Cardiac septum (tissue), 1 donor: ENCODE data around the gene MS4A5. TPM values are rescaled to one million over a fixed set of nuclear protein-coding genes. Genes with fewer than 3 reads are reported as not detected.
"Not testable (repeated sequence)": the region's sequence is repeated elsewhere in the genome, so short reads cannot be mapped to it uniquely, and the experiment has no call there.

Source experiments
- DNase-seq: peaks from one replicate; pipeline ENCODE4 v3.0.0-alpha.2; 2020; ENCODE audit warnings: low spot score
- intact Hi-C: fragments of 100-400 bp; cut with DNase I; formaldehyde crosslinking; loops from one replicate; pipeline ENCODE4 v1.14.0; 2022
- long read RNA-seq: library from polyadenylated mRNA; unstranded; transcript quantifications from one replicate; pipeline ENCODE4 v2.0.0, GENCODE V29; 2021
- total RNA-seq: library from RNA; stranded (reverse); fragmentation: NEBNext Ultra II Directional; extraction: Animal tissue kit (Norgen Biotek cat#: 25700); gene quantifications from one replicate; pipeline ENCODE4 v1.2.1, GENCODE V29; 2021
- donor health status: DM: no; HTN: no; CAD: no.

The MS4A5 gene, protein sequence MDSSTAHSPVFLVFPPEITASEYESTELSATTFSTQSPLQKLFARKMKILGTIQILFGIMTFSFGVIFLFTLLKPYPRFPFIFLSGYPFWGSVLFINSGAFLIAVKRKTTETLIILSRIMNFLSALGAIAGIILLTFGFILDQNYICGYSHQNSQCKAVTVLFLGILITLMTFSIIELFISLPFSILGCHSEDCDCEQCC
- not detected for total RNA-seq
- long read RNA-seq = 0 reads

DNA sequence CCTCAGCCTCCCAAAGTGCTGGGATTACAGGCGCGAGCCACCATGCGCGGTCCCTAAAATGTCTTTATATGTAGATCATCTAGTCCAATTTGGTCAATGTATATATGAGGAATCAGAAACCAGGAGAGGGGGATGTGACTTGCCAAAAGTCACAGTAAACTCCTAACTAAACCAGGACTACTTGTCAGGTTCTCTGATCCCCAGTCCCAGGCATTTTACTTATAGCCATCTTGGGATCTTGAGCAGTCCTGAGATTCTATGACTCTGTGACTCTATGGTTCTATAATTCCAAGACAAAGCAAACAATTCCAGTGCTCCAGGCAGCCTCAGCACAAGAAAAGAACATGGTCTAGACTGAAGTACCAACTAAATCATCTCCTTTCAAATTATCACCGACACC is at the start of gene MS4A5:
MS4A5 (plus strand) TSS at position 301 of the 400 bp plus-strand sequence. CDS start 103 bp downstream, outside the sequence.
- DNase-seq = no peak
- intact Hi-C loops = no loop called here

DNA sequence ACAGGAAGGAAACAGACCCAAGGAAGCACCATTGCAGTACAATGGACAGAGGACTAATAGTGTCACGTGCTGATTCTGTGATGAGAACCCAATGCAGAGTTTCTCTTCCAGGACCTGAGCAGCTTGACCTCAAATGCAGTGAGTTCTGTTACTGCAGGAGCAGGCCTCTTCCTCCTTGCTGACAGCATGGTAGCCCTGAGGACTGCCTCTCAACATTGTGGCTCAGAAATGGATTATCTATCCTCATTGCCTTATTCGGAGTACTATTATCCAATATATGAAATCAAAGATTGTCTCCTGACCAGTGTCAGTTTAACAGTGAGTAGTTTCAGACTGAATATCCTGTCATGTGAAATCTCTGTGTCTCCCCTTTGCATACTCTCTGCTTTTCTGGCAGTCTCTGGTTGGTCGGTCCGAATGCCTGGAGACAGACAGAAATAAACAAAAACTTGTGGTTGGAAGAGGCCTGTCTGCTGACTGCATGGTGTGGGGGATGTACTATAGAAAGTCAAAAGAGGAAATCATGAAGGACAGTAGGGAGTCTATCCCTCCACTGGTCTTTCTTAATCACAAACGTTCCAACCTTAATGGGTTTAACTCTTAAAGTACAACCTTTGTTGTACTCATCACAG is 40.0 kb upstream of the MS4A5 start:
- intact Hi-C loops = no loop called here
- DNase-seq = no peak

DNA sequence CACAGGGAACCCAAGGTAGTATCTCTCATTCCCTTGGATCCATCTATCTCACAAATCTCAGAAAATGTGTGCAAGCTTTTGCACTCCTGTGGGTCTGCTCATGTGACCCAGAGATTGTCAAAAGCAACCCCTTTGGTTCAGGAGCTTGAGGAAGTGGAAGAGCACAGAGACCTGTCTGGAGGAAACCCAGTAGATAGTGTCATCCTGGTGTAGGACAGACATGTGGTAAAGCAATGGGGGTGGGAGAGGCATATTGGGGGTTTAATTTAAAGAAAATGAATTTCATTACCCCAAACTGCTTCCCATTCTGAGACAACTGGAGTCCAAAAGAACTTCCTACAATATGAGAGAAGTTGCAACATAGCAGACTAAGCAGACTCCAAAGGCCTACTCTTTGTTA is 39.0 kb upstream of the MS4A5 start:
- intact Hi-C loops = no loop called here
- DNase-seq = no peak

DNA sequence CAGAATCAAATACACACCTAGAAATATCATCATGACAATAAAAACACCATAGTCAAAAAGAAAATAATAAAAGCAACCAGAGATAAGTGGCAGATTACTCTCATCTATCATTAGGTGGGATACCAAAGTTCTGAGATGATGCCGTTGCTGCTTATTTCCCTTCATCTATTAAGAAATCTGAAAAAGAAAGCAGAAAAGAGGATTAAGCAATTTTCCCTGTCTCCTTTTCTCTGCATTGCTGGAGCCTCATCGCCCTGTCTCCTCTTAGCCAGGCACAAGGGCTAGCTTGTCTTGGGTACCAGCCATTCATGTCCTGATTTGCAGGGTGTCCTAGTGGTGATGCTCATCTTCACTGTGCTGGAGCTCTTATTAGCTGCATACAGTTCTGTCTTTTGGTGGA is 37.0 kb upstream of the MS4A5 start:
- no peak for DNase-seq
- intact Hi-C loops = no loop called here

DNA sequence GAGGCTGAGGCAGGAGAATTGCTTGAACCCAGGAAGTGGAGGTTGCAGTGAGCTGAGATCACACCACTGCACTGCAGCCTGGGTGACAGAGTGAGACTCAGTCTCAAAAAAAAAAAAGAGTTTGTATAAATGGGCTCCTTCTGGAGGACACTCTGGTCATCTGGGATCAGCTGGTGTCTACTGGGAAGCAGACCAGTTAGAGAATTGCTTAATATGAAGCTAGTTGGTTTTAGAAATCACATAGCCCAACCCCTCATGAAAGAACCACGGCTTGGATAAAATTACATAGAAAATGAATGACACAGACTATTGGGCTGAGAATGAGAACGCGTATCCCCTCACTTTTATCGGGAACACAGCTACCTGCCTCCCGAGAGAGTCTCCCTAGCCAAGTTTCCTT is 36.4 kb upstream of the MS4A5 start:
- intact Hi-C loops = no loop called here
- DNase-seq = no peak

DNA sequence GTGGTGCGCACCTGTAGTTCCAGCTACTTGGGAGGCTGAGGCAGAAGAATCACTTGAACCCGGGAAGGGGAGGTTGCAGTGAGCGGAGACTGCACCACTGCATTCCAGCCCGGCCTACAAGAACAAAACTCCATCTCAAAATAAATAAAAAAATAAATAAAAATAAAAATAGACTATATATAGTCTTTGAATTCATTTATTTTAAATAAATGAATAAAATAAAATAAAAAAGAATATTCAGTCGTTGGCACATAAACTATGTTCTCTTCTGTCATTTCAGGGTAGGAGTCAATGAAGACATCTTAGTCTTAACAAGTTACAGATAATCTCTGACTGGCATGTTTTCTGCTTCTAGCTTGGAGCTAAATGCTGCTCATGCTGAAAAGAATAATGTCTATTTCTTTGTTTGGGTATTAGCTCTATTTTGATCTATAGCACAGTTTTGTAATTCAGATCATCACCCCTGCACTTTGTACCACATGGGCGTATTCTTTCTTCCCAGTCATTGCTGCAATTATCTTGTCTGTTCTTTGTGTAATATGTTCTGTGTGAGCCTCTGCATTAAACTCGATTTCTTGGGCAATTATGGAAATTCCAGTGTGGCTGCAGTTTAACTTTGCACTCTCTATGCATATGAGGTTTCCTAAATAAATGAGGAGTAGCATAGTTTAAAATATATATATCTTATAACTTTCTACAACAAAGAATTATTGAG is 34.5 kb upstream of the MS4A5 start:
- no peak for DNase-seq
- intact Hi-C loops = no loop called here

DNA sequence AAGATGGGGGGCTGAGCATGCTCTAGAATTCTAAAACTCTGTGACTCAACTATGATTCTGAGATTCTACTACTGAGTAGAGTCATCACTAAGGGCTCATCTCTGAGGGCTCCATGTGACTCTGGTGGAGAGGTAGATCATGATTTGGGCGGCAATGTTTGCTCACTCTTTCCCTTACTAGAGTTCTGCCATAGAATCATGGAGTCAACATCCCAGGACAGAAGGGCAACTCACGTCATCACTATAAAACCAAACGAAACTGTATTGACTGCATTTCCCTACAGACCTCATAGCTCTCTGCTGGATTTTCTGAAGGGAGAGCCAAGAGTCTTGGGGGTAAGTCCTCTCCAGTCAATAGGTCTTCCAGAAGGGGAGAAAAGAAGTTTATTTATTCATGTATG is 33.0 kb upstream of the MS4A5 start, which contains the start of gene MS4A14:
MS4A14 (plus strand) TSS at position 78 of the 400 bp plus-strand sequence; CDS start at position 198, 120 bp downstream.
- intact Hi-C loops = no loop called here
- no peak for DNase-seq

DNA sequence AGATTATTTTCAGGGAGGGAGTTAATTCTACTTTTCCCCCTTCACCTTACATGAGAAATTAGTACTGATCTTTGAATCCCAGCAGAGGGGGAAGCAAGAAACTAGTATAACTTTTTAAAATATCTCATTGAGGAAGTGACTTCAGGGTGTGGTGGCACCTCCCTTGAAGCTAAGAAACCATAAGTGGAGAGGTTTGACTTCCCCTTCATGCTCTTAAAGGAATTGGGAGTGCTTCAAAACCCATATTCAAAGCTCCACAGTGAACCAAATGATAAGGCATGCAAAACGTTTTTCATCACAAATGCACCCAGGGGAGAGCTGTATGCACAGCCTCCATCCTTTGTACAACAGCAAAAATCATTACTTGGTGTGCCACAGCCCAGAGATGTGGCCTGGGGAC is 32.6 kb upstream of the MS4A5 start:
- intact Hi-C loops = no loop called here

DNA sequence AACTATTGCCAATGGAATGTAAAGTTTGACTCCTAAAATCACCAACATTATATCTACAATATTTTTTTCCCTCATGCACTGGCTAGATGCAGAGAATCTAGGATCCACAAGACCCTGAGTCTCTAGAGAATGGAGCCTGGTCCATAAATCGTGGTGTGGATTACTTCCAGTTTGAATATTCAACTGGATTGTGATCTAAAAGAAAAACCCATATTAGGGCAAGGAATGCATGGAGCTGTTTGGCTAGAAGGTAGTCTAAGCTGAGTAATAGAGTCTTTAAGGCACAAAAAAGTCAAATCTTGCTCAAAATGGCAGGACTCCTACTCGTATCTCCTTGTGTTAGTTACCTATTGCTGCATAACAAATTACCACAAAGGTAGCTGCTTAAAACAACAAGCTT is 9.4 kb upstream of the MS4A5 start:
- intact Hi-C loops = no loop called here
- DNase-seq = no peak

More for the DNA sequence above, 32.6 kb upstream of the MS4A5 start:
- DNase-seq = no peak

DNA sequence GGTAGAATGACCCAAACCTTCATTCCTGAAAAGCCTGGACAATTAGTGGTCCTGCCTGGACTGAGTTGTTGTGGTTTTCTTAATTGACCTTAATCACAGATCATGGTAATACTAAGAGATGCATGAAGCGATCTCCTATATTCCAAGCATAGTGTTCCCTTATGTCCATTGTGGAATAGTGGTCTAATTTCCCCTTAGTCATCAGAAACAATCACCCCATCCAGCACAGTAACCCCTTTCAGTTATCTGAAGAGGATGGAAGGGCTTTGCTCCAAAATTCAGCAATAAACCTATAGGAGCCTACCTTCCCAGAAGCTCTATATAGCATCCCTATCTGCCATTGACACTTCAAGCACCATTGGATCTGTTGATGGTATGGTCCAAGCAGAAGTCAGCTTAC is 6.8 kb upstream of the MS4A5 start:
- intact Hi-C loops = no loop called here
- no peak for DNase-seq

DNA sequence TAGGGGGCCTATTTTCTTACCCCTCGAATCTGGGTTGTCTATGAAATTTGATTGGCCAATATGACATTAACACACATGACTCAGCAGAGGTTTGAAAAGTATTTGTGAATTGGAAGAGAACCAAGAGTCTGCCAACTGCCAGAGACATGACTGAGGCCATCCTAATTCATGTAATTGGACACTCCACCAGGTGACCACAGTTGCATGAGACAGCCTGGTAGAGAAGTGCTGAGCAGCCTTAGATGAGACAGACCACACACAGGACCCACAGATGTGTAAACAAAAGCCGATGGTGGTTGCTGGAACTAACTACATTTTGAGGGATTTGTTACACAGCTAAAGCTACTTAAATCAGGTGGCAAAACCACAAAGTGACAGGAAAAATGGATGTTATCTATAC is 855 bp upstream of the MS4A5 start:
- DNase-seq = no peak
- intact Hi-C loops = no loop called here

DNA sequence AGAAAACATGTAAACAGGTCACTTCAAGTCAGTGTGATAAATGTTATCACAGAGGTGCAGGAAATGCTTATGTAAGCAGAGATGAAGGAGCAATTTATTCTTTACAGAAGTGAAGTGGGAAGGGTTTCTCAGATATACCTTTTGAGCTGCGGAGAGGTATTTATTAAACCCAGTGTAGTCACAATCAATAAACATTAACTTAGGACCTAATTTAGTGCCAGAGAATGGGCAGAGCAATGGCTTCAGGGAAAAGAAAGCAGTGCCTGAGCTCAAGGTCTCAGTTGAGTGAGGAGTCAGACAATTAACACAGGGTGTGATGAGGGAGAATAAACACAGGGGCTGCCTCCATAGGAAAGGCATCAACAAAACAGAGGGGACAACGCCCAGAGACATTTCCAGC is 1.9 kb downstream of the MS4A5 start:
- DNase-seq = no peak
- intact Hi-C loops = no loop called here

DNA sequence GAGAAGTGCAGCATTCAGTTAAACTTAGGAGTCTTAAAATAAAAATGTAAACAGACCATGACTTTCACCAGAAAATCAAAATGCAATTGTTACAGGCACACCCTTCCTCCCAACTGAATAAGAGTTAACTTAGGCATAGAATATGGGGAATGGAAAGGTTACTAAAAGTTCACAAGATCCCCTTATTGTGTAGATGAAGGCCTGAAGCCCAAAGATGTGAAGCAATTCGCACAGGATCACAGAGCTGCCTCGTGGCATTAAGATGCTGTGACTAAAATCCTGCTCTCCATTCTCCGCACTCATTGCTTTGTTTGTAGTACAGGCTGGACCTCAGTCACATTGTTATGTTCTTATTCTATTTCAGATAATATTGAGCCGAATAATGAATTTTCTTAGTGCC is 4.0 kb downstream of the MS4A5 start:
- intact Hi-C loops = no loop called here

DNA sequence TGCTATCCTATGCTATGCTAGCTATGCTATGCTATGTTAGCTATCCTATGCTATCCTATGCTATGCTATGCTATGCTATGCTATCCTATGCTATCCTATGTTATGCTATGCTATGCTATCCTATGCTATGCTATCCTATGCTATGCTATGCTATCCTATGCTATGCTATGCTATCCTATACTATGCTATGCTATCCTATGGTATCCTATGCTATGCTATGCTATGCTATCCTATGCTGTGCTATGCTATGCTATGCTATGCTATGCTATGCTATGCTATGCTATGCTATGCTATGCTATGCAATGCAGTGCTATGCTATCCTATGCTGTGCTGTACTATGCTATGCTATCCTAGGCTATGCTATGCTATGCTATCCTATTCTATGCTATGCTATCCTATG is 17.7 kb downstream of the MS4A5 start:
- intact Hi-C loops = no loop called here

More for the DNA sequence above, 4.0 kb downstream of the MS4A5 start:
- DNase-seq = no peak

DNA sequence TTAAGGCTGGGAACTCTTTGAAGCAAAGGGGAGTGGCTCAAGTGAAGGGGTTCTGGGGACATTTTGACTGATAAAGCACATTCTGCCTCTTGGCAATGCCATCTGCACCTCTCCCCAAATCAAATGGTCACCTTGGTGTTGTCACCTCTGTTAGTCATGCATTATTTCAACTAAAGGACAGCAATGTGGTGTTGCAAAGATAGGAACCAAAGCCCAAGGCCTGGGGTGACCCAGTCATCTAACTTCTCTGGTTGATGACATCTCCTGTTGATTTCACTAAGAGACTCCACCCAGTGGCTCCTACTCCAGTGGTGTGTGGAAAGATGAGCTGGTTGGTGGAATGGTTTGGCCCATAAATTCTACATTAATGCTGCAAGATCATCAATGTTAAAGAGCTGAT is 18.5 kb downstream of the MS4A5 start:
- intact Hi-C loops = no loop called here
- no peak for DNase-seq

More for the DNA sequence above, 17.7 kb downstream of the MS4A5 start:
- no peak for DNase-seq

DNA sequence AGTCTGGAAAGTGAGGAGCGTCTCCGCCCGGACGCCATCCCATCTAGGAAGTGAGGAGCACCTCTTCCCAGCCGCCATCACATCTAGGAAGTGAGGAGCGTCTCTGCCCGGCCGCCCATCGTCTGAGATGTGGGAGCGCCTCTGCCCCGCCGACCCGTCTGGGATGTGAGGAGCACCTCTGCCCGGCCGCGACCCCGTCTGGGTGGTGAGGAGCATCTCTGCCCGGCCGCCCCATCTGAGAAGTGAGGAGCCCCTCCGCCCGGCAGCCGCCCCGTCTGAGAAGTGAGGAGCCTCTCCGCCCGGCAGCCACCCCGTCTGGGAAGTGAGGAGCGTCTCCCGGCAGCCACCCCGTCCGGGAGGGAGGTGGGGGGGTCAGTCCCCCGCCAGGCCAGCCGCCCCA is 21.8 kb downstream of the MS4A5 start:
- DNase-seq, intact Hi-C loops: not testable (repeated sequence)

DNA sequence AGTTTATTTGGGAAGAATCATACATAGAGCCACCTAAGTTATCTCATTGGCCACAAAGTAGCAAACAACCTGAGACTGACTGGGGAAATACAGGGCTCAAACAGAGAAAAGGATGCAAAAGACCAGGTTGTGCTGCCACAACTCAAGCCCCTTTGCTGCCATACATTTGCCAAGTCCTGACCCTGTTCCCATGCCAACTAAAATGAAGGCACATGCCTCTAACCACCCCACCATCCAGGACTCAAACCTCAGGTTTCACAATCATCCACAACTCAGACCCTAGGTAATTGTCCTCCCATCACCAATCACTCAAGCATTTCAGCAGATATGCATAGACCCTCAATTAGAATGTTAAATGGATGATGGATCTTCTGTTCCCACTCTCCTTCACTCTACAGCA is 24.8 kb downstream of the MS4A5 start:
- intact Hi-C loops = no loop called here
- DNase-seq = no peak

DNA sequence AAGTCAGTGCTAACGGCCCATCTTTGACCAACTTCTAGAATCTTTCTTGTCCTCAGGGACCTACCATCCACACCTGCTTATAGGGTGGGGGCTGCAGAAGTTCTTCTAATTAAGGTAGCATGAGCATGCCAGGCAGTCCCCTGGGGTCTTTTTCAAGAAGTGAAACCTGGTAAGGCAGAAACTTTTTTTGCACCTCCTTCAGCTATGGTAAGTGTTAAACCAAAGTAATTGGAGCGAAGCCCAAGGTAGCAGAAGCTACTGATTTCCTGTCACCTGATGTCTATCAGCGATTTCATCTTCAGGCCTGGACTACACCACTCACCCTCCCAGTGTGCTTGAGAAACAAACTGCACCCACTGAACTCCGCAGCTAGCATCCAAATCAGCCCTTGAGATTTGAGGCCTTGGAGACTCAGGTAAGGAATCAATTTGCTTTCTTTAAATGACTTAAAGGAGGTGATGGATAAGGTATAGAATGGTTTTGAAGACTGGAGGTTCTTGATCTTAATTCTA is 26.2 kb downstream of the MS4A5 start, which contains the start of gene MS4A1:
MS4A1 (plus strand) TSS at position 317 of the 512 bp plus-strand sequence. CDS start 6,528 bp downstream, outside the sequence.
- intact Hi-C loops = no loop called here
- DNase-seq = no peak

DNA sequence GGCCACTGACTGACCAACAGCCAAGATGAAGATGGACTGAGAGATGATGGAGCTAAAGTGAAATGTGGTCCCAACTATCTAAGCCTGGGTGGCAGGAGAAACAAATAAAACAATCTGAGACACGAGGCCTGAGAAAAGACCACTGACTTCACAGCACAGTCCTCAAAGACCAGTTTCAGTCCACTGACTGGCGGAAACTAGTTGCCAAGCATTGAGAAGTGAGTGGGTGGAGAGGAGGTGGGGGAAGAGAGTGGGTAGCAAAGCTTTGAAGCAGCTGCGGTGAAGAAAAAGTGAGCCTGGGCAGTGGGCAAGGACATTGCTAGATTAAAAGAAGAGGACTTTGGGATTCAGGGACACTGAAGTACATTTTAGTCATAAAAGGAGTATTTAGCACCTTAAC is 28.2 kb downstream of the MS4A5 start:
- no peak for DNase-seq
- intact Hi-C loops = no loop called here

DNA sequence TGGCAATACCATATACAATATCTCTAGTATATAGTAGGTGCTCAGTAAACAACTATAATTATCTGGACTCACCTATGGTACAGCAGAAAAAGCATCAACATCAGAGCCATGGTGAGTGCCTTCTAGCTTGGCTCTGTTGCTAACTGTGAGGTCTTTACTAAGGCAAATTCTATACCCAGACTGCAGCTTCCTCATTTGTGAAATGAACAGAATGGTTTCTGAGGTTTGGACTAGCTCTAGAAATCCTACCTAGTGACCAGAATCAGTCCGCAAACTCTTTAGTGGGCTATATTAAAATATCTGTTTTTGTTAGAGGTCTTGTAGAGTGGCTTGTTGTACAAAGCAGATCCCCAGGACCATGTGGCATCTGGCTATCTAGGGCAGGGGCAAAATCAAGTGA is 30.0 kb downstream of the MS4A5 start:
- intact Hi-C loops = no loop called here
- DNase-seq = no peak

DNA sequence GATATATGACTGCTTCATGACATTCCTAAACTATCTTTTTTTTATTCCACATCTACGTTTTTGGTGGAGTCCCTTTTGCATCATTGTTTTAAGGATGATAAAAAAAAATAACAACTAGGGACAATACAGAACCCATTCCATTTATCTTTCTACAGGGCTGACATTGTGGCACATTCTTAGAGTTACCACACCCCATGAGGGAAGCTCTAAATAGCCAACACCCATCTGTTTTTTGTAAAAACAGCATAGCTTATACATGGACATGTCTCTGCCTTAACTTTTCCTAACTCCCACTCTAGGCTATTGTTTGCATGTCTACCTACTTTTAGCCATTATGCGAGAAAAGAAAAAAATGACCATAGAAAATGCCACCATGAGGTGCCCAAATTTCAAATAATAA is 39.5 kb downstream of the MS4A5 start:
- intact Hi-C loops = no loop called here

More for the DNA sequence above, 39.5 kb downstream of the MS4A5 start:
- no peak for DNase-seq
